GM12873 (cell line): ENCODE results near the gene INPP5D.

Experiments
- CTCF ChIP-seq: IDR thresholded peaks from 2 replicates; pipeline ENCODE4 v1.5.1; 2012; ENCODE audit warnings: low read depth, mild to moderate bottlenecking, moderate library complexity, low read length, control low read depth; ENCODE audit not compliant: insufficient read depth; ENCODE audit errors: missing control alignments

The INPP5D gene

GRCh38 chr2:233140978-233141377 lies 80.8 kb downstream of the INPP5D start:
- TF ChIP-seq CTCF, result no peak

- TF ChIP-seq CTCF, result no peak
Observed at GRCh38 chr2:233141901-233142300, 81.8 kb downstream of the INPP5D start.

GRCh38 chr2:233142355-233142897 lies 82.3 kb downstream of the INPP5D start:
- TF ChIP-seq CTCF, result no peak

GRCh38 chr2:233143700-233144331 lies 83.7 kb downstream of the INPP5D start:
- TF ChIP-seq CTCF, result no peak

GRCh38 chr2:233145726-233146125 lies 85.6 kb downstream of the INPP5D start:
- no peak for TF ChIP-seq CTCF

- TF ChIP-seq CTCF, result no peak
Observed at GRCh38 chr2:233146194-233146593, 86.1 kb downstream of the INPP5D start.

- no peak for TF ChIP-seq CTCF
Observed at GRCh38 chr2:233147136-233147828, 87.1 kb downstream of the INPP5D start.
